GM10266 (cell line): Measurements from ENCODE around the gene CUBN.

ENCODE experiments used
- DNase-seq: peaks from one replicate; pipeline ENCODE4 v3.0.0; 2012; ENCODE audit errors: extremely low spot score
- CTCF ChIP-seq: IDR thresholded peaks from 2 replicates; pipeline ENCODE4 v1.5.1; 2012; ENCODE audit warnings: mild to moderate bottlenecking, low read depth; ENCODE audit not compliant: control insufficient read depth, insufficient read depth; ENCODE audit errors: missing control alignments

Gene CUBN

GRCh38 chr10:16822027-16822426 lies 307.6 kb downstream of the CUBN start:
- no peak for DNase-seq
- no peak for TF ChIP-seq CTCF

GRCh38 chr10:16820421-16820820 lies 309.2 kb downstream of the CUBN start:
- no peak for TF ChIP-seq CTCF
- DNase-seq = no peak

- no peak for TF ChIP-seq CTCF
Measured at GRCh38 chr10:16820018-16820417, 309.6 kb downstream of the CUBN start.

GRCh38 chr10:16819436-16819835 lies 310.2 kb downstream of the CUBN start:
- no peak for TF ChIP-seq CTCF
- no peak for DNase-seq

More at GRCh38 chr10:16820018-16820417, 309.6 kb downstream of the CUBN start:
- no peak for DNase-seq

DNA sequence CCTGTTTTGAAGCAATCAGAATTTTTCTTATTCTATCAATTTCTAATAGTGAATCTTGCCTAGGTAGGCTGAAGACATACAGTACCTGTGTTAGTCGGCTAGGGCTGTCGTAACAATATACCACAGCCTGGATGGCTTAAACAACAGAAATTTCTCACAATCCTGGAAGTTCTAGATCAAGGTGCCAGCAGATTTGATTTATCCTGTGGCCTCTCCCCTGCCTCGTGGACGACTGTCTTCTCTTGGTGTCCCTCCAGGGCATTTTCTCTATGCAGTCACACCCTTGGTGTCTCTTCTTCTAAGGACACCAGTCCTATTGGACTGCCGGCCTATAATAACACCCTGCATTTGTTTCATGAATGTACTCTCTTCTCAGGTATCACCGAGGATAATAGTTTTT lies 310.6 kb downstream of the CUBN start:
- DNase-seq = no peak
- no peak for TF ChIP-seq CTCF

- TF ChIP-seq CTCF = no peak
- DNase-seq = peak; percentile 92
Measured at GRCh38 chr10:16817125-16818019, 312.2 kb downstream of the CUBN start, which contains the start of gene RSU1. Gene RSU1 (minus strand): TSS chr10:16817424. CDS start chr10:16817081, 343 bp downstream.

DNA sequence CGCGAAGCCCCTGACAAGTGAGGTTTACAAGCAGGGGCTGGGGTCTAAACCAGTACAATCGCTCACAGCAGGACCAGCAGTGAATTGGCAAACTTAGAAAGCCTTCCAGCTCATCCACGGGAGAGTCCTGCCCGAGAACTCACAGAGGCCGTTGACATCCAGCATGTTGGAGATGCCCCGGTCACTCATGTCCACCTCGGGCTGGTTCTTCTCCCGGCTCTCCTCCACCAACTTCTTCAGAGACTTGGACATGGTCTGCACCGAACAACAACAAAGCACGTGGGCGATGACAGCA lies 312.8 kb downstream of the CUBN start:
- DNase-seq = no peak
- TF ChIP-seq CTCF = no peak
